Measurements from ENCODE around the gene RPS6KC1.

DNA sequence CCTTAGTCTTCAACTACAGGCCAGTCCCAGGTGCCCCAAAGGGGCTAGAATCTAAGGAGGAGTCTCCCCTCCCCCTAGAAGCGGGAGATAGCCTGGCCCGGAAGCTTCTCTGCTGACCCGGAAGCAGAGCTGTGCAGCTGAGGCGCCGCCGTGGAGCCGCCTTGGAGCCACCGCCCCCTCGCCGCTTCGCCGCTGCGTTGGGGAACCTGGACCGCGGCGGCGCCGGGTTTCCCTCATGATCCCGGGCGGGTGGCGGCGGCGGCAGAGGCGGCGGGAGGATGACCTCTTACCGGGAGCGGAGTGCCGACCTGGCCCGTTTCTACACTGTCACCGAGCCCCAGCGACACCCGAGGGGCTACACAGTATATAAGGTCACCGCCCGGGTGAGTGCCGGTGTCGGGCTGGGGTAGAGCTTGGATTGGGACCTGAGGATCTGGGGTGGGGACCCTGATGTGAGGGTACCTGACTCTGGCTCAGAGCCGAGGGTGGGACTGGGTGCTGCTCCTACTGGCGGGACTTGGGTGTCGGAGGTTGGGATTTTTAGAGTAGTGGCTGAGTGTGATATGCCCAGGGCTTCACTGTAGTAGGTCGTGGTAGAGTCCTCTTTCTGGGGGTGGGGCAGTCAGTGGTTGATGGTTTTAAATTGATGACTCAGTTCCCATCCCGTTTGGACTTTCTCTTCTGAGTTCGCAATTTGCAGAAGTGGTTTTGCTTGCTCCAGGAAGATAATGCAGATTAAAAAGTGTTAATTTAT lies at the start of gene RPS6KC1:
- TF ChIP-seq CTCF (optimal IDR thresholded peaks at IDR 0.05 in 1 of 3, IDR thresholded peaks at IDR 0.05 in 1 of 3, conservative IDR thresholded peaks at IDR 0.05 in 1 of 3; ENCODE audit: extremely low read depth in 1 of 3, insufficient read depth in 2 of 3, low read length in 3 of 3) (peak in 1 of 3 experiments; percentile 9), EZH2 (IDR thresholded peaks at IDR 0.05; ENCODE audit: low read length) (no peak)

Measured in keratinocyte (primary cell).